Ecto neural progenitor cell (in vitro differentiated cells): ENCODE data around the gene SUN1.
A peak's percentile ranks its signal among the peaks of the same experiment; 100 is the strongest.

ENCODE experiments used
- DNase-seq: peaks from one replicate; pipeline ENCODE4 v3.0.0-alpha.2; 2018; ENCODE audit warnings: low spot score

The SUN1 gene

DNA sequence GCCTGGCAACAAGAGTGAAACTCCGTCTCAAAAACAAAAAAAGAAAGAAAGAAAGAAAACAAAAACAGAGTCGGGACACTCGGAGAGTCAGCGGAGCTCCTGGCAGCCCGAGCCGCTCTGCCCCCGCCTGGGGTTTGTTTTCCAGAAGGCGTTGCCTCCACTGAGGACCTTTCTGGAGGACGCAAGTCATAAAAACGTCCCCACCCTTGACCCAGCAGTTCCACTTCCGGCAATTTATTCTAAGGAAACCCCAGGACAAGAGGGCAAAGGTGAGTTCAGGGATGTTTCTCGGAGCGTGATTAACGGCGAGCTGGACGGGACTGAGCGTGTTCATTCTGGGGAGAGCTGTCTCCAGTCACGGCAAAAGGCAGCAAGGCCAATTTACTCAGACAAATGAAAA is 27.0 kb upstream of the SUN1 start:
- DNase-seq, result no peak

DNA sequence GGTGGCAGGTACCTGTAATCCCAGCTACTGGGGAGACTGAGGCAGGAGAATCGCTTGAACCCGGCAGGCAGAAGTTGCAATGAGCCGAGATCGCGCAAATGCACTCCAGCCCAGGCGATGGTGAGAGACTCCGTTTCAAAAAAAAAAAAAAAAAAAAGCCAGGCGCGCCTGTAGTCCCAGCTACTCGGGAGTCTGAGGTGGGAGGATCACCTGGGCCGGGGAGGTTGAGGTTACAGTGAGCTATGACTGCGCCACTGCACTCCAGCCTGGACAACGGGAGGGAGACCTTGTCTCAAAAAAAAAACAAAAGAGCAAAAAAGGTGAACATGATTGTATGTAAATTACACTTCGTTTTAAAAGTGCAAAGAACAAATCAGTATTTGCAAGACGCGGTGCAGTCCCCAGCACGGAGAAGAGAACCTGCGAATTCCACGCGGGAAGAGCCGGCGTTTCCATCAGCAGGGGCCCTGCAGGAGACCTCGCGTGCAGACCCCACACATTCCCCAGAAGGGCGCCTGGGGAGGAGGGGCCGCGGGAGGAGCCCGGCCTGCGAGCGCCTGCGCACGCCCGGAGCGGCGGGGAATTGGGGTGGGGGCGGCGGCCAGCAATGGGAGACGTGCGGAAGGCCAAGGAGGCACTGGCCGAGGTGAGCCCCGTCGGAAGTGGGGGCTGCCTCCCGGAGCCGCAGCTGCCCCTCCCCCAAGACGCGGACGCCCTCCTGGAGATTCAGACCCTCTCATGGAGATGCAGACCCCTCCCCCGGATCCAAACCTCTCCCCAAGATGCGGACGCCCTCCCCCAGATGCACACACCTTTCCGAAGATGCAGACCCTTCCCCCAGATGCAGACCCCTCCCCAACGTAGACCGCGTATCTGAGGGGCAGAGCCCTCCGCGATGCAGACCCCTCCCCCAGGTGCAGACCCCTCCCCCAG is 16.7 kb upstream of the SUN1 start:
- DNase-seq, result peak; percentile 89

DNA sequence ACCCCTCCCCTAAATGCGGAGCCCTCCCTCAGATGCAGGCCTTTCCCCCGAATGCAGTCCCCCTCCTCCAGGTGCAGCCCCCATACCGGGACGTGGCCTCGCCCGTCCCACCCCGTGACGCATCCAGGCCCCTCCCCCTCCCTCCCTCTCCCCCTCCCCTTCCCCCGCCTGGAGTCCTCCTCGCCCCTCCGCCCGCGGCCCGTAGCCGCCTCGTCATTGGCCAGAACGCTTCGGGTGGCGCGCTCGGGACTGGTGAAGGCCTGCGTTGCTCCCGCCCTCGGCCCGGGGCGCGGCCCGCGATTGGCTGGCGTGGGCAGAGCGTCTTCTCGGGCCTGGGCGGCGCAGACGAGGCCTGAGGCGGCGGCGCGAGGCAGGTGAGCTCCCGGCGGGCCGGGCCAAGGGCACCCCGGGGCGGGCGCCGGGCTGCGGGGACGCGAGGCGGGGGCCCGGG is 16.0 kb upstream of the SUN1 start:
- peak; percentile 98 for DNase-seq

DNA sequence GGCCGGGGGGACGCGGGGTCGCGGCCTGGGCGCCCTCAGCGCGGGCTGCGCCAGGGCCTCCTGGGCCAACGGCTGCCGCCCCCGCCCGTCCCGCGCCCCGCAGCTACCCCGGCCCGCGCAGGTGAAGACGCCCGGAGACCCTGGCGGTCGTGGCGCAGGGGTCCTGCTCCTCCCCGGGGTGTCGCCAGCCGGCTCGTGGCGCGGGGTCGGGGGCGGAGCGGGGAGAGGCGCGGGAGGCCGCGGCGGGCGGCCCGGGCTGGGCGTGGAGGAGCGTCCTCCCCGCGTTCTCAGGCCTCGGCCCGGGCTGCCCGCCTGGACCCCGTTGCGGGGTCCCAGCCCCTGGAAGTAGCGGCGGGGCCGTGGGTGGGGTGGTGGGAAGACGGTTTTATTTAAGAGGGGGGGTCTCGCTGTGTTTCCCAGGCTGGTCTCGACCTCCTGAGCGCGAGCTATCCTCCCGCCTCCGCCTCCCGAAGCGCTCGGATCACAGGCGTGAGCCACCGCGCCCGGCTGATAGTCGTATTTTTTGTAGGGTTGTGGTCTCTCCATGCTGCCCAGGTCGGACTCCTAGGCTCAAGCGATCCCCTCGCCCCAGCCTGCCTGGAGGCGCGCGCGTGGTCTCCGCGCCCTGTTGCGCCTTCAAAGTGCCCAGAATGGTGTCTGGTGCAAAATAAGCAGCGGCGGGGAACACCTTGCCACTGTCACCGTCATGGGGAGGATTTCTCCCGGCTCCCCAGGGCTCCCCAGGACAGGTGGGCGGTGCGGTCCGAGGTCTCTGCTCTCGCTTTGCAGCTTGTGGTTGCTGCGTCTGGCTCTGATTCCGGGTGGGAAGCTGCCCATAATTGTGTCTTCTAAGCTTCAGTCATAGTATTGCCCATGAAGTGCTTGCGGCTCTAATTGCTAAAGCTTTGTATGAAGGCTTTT is 15.3 kb upstream of the SUN1 start:
- DNase-seq, result peak; percentile 69

DNA sequence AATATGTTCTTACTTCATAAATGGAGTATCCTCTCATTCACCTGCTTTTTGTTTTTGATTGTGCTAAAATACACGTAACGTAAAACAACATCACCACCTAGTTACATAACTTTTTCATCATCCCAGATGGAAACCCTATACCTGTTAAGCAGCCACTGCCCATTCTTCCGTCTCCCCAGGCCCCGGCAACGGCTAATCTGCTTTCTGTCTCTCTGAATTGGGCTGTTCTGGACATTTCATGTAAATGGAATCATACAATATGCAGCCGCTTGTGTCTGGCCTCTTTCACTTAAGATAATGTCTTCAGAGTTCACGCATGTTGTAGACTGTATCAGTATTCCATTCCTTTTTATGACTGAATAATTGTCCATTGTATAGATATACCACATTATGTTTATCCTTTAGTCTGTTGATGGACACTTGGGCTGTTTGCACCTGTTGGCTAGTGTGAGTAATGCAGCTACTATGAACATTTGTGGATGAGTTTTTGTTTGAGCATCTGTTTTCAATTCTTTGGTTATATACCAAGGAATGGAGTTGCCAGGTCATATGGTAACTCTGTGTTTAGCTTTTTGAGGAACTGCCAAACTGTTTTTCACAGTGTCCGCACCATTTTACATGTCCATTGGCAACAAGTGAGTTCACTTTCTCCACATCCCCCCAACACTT is 14.1 kb upstream of the SUN1 start:
- no peak for DNase-seq

DNA sequence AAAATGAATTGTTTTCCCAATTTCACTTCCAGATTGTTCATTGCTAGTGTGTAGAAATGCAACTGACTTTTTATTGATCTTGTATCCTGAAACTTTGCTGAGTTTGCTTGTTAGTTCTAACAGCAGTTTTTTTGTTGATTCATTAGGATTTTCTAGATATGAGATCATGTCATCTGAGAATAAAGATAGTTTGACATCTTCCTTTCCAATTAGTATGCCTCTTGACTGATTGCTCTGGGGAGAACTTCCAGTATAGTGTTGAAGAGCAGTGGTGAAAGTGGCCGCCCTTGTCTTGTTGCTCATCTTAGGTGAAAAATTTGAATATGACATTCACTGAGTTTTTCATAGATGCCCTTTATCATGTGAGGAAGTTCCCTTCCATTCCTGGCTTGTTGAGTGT is 11.9 kb upstream of the SUN1 start:
- DNase-seq, result no peak

DNA sequence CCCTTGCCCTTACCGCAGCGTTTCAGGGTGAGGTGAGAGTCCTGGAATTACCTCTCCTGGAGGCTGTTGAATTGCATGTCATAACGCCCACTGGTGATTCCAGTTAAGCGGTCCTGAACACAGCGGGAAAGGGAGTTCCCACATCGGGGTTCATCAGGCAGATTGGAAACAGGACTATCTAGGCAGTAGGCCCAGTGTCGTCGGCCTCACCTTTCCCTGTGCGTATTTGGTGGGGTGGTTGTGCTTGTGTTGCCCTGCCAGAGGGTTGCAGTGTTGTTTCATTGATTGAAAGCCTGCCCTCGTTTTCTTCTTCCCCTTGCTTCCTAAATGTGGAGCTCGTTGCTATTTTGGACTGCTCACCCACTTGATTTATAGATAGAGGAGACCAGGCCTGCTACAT is 10.6 kb upstream of the SUN1 start:
- no peak for DNase-seq

DNA sequence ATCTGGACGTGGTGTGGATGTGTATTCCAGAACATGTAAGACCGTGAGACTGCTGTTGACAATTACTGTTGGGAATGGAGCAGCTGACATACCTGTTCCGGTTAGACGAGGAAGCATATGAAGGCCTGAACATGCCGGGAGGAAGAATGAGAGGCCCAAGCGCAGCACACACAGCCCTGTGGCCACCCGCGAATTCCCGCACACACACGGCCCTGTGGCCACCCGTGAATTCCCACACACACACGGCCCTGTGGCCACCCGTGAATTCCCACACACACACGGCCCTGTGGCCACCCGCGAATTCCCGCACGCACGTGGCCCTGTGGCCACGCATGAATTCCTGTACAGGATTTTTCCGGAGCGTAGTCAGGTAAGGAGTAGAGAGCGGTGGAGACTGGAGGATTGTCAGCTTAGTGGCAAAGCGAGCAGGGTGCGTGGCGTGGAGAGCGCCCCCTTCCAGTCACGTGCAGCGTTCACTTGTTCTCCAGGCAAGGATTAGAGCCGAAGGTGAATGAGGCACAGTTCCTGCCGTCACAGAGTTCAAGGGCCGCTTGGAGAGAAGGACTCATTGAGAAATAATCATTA is 9.5 kb upstream of the SUN1 start:
- DNase-seq, result no peak

DNA sequence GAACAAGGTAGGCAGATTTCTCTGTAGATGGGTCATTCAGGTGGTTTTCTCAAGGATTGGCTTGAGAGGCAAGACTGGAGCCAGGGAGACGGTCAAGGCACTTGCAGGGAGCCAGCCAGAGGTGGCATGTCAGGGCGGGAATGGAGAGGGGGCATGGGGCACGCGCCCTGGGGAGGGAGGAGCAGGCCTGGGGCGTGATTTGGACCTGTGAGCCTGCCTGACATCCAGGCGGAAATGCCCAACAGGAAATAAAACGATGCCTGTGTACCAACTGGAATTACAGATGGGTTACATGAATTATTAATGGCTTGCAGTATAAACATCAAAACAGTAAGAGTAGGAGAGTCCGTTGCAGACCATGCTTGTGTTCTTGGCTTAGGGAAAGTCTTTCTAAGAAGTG is 8.6 kb upstream of the SUN1 start:
- DNase-seq, result no peak

DNA sequence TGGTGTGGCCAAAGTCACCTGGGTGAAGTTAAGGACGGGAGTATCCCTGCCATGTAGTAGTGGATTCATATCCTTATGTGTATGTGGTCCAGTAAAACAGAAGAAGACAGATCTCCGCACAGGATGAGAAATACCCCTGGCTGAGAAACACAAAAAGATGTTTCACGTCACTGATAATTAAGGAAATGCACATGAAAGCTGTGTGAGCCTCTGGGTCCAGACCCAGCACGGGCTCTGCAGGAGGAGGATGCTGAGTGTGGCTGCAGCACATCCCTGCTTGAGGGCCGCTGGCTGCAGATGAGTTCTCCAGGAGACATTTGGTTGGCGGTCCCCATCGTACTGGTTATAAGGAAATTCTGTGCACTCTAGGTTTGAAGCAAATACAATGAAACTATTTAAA is 8.2 kb upstream of the SUN1 start:
- no peak for DNase-seq

DNA sequence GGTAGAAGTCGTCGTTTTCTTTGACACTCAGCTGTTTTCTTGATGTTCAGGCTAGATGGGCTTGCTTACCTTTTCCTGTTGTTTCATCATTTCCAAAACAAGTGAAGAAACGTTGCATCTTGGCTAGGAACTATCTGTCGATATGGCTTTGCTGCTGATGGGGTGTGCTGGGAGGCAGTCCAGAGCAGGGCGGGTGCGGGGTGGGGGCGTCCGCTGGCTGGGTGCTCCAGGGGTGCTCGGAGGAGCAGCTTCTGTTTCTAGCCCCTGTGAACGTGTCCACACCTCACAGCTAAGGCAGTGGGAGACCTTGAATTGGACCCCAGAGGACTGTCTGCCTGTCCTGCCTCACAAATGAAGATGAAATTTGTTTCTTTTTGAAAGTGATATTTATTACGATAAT is 7.6 kb upstream of the SUN1 start:
- DNase-seq, result no peak

DNA sequence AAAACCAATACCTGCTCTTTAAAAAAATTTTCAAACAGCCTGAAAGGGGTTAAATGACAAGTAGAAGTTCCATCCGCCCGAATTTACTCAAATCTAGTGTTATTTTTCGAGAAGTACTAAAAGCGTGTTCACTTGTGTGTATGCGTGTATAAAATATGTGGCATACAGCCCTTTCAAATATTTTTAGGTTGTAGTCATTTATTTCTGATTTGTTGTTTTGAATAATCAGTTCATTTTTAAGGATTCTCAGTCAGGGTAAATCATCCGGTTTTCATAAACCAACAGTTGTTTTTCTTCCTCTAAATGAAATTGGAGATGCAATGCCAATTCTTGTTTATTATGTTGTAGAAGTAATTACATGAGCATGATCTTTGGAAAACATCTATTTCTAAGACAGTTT is 6.9 kb upstream of the SUN1 start:
- no peak for DNase-seq

DNA sequence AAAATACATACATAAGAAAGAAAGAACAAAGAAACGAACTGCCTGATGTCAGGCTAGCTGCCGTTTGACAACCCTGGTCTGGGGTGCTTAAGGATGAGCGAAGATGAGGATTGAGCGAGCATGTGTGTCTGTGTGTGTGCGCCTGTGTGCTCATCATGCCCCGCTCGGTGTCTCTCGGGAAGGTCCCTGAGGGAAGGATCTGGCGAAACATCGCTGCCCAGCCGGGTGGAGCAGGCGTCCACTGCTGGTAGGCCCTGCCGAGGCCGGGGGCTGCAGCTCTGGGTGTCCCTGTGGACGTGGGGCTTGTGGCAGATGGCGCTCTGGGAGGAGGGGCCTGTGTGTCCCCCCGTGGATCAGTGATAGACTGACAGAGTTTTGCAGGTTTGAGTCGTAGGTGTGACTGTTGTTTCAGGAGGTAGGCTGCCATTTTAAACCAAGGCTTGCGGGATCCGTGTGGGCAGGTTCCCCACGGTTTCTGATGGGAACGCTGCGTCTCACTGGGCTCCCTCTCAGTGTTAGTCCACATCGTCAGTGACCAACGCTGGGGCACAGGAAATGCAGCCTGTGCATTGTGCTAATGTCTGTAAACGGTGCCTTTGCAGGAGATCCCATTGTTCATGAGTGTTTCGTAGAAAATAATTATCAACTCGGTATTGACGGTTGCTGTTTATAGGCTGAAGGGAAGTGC is 5.9 kb upstream of the SUN1 start:
- no peak for DNase-seq

DNA sequence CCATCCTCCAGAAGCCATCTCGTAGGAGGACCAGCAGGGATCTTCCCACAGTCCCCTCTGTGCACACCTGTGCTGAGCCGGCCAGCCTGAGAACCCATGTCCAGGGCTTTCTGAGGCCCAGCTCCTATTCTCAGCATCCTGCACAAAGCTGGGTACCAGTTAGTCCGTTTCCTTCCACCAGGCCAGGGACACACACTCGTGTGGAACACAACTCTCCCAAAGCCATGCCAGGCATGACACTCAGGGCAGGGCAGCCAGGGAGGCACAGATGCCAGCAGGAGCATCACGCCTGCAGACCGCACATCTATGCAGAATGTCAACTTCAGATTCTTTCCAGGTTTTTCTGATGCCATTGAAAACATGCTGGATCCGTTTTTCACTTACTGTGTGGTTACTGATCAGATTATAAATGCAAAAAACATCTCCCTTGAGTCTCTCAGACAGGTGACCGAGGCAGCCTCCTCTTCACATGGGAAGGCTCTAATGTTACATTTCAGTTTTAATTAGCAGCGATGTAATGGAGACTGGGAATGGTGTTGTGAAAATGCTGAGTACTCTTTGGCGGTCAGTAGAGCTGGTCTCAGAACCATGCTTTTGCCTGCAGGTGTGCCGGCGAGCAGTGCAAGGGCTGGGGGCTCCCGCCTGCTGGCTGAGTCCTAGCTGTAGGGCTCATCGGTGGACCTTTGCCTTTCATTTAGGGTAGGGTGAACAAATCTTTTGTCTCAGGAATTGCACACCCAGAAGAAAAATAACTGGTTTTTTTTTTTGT is 3.3 kb upstream of the SUN1 start:
- no peak for DNase-seq

DNA sequence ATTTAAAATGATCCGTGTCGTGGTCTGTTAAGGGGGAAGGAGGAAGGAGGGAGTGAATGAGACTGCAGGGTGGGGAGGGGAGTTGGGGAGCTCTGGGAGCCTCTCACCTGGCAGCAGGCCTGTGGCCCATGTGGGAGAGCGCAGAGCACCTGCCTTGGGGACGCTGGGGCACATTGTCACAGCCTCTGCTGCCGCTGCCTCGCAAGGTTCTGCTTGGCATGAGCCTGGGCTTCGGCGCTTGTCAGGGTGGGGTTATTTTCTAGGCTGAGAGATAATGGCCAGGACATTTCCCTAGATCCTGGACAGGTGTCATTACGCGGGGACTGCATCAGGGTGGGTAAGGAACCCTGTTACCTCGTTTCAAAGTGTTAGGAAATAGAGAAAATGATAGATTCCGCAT is 2.2 kb upstream of the SUN1 start:
- no peak for DNase-seq

DNA sequence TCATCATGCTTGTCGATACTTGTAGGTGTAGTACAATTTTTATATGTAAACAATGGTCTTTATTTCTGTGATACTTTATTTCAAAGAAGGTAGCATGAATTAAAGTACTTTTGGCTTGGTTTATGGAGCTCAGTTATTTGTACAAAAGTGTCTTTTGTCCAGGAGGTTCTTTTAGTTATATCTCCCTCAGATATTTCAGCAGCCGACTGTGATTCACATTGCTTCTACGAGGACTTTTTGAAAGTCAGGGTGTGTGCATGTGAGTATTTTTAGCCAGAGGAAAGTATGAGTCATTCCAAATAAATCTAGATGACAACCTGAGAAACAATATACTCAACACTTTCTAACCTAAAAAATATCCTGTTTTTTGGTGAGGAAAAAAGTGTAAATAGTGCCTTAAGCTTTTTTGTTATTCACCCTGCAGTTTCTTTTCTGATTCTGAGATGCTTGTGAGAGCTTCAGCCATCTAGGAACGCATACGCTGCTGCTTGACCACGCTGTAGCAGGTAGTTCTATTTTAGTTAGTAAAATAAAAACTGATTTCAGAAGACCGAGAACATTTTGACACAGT is 595 bp upstream of the SUN1 start:
- DNase-seq, result no peak

DNA sequence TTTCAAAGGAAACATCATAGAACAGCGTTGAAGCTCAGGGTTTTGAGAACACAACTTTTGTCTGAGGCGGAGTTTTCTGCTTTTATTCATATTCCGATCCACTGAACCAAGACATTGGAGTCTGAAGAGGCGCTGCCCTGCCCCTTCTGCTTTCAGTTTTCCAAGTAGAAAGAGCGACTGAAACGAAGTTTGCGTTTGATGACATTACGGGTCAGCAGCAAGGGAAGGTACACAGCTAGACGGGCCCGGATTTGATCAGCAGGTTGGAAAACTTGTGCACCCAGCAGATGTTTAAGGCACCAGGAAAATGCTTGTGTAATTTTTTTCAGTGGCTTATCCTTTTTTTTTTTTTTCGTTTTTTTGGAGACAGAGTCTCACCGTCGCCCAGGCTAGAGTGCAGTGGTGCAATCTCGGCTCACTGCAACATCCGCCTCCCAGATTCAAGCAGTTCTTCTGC is 720 bp downstream of the SUN1 start:
- no peak for DNase-seq

DNA sequence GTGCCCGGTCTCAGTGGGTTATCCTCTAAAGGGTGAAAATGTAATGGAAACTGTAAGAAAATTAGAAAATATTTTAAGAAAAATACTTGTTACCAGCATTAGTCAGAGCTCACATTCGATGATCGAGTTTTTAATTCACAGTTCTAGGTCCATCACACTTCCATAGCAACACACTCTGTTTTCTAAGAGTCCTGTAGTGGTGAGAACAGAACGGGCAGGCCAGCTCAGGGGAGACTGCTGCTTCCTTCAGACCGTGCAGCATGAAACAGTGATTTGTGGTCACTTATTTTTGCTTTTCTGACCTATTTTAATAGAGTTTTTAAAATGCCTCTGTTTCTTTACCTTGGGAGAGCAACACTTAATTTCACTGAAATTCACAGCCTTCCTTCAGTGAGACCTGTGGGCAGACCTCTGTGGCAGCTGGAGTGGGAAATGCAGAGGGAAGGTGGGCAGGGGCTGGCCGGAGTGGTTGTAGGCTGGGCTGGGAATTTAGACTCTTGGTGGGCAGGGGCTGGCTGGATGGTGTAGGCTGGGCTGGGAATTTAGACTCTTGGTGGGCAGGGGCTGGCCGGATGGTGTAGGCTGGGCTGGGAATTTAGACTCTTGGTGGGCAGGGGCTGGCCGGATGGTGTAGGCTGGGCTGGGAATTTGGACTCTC is 1.5 kb downstream of the SUN1 start:
- DNase-seq, result no peak

DNA sequence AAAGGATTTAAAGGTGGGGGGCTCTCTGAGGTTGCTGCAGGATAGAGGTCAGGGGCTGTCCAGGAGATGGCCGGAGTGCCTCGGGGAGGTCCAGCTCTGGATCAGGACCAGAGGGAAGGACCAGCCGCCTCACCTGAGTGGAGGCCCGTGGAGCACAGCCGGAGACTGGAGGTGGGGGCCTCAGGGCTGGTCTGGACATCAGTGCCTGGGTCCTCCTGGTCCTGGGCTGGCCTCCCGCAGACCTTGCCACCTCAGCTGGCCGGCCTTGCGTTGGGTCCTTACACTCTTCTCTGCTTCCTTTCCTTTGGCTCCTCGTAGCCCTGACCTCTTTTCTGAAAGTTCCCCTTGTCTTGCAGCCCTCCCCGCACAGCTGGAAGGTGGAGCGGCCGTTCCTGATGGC is 2.0 kb downstream of the SUN1 start:
- no peak for DNase-seq

DNA sequence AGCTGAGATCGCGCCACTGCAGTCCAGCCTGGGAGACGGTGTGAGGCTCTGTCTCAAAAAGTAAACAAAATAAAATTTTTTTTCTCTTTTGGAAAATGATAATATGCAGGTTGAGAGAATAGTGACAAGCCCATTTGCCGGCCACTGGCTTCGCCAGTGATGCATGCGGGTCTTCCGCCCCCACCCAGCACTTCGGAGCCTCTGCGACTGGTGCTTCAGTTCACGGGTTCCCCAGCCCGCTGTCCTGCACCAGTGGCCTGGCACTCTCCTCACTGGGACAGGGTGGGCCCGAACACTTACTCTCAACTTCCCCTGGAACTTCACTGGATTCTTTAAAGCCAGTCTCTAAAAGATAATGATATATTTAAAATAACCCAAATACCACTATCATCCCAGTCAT is 2.7 kb downstream of the SUN1 start:
- no peak for DNase-seq
